ENCODE results near the gene CYB5R3.
"Not testable (repeated sequence)": the region's sequence is repeated elsewhere in the genome, so short reads cannot be mapped to it uniquely, and the experiment has no call there.

CYB5R3 gene

GRCh38 chr22:42677936-42678335 lies 28.7 kb upstream of the CYB5R3 start:
- not testable (repeated sequence) for DNase-seq

DNA sequence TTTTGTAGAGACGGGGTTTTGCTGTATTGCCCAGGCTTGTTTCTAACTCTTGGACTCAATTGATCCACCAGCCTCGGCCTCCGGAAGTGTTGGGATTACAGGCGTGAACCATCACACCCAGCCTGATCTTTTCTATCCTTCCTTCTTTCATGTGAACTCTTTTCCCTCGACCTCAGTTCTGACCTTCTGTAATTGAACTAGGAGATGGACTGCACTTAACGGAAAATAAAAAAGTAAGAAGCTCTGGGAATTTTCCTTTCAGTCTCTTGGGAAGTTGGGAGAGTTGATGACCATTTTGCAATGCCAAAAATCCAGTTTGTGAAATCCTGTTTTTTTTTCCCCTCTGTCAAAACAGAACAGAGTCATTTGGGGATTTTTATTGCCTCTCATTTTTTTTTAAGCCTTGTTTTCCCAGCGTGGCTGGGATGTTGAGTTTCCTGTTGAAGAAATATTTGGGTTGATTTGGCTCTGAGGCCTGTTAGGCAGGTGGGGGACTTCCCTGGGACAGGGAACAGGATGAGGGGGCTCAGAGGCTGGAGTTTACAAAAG lies 26.9 kb upstream of the CYB5R3 start:
- DNase-seq, result no peak

DNA sequence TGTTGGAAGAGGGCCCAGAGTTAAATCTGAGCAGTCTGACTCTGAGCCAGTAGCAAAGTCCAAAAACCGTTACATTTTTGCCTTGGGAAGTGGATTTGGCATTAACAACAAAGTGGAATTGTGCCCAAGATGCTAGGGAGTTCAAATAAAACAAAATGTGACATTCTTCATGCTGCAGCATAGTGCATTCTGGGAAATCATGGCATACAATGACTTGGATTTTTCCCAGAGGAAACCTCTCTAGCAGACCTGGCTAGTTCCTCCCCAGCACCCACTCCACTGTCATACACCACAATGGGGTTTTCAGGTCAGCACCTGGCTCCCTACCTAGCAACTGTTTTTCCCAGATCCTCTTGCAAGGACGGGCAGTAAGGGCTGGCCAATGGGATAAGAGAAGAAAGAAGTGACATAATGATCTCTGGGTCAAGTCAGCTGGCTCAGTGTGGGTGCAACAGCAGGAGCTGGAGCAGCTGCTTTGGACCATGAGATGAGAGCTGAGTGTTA lies 24.8 kb upstream of the CYB5R3 start:
- DNase-seq, result no peak

GRCh38 chr22:42673071-42673470 lies 23.9 kb upstream of the CYB5R3 start:
- not testable (repeated sequence) for DNase-seq

GRCh38 chr22:42670921-42671709 lies 21.9 kb upstream of the CYB5R3 start:
- DNase-seq, result no peak

- no peak for DNase-seq
Measured at GRCh38 chr22:42670046-42670445, 20.9 kb upstream of the CYB5R3 start.

- not testable (repeated sequence) for DNase-seq
Measured at GRCh38 chr22:42666393-42666792, 17.2 kb upstream of the CYB5R3 start.

- no peak for DNase-seq
Measured at GRCh38 chr22:42664976-42665831, 16.0 kb upstream of the CYB5R3 start.

GRCh38 chr22:42661985-42662831 lies 13.0 kb upstream of the CYB5R3 start:
- DNase-seq, result peak; percentile 89

DNA sequence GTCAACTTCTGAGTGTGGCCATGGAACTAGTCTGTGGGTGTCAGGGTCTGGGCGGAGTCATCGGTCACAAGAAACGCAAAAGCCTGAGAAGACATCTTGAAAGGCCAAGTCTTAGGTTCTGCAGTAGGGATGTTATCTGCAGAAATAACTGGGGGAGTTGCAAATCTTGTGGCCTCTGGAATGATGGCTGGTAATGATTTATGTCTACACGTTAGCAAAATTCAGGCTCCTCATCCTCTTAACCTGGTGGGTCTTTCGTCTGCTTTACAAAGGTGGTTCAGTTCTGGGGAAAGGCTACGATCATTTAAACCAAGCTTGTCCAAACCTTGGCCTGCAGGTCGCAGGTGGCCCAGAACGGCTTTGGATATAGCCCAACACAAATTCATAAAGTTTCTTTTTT lies 7.4 kb upstream of the CYB5R3 start:
- DNase-seq, result no peak

DNA sequence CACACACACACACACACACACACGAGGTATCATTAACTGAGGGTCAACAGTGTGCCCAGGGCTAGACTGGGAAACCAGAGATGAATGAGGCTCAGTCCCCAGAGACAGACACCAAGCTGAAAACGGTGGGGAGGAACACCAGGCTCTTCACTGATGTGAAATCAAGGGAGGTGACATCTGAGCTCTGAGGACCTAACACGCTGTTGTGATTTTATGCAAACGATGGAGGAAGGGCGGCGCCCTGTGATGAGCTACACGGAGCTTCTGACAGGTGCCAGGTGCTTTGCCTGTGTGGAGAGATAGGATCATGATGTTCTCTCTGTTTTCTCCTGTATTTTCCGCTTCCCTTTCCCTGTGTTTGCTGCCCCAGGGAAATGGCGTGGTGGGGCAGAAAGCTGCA lies 6.5 kb upstream of the CYB5R3 start:
- DNase-seq, result no peak

- DNase-seq, result no peak
Measured at GRCh38 chr22:42654436-42655073, 5.4 kb upstream of the CYB5R3 start.

GRCh38 chr22:42653999-42654398 lies 4.8 kb upstream of the CYB5R3 start:
- no peak for DNase-seq

DNA sequence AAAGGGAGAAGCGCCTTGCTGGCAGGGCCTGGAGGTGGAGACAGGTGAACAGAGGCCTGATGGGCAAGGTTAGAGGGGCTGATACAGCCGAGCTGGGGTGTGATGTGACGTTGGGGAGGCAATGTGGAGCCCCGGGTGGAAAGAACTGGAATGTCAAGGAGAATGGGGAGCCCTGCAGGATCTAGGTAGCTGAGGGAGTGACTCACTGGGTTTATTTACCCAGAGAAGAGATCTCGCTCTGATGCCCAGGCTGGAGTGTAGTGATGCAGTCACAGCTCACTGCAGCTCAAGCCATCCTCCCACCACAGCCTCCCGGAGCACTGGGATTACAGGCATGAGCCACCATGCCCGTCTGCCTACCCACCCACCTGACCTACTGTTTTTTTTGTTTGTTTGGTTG lies 1.9 kb upstream of the CYB5R3 start:
- DNase-seq, result no peak

DNA sequence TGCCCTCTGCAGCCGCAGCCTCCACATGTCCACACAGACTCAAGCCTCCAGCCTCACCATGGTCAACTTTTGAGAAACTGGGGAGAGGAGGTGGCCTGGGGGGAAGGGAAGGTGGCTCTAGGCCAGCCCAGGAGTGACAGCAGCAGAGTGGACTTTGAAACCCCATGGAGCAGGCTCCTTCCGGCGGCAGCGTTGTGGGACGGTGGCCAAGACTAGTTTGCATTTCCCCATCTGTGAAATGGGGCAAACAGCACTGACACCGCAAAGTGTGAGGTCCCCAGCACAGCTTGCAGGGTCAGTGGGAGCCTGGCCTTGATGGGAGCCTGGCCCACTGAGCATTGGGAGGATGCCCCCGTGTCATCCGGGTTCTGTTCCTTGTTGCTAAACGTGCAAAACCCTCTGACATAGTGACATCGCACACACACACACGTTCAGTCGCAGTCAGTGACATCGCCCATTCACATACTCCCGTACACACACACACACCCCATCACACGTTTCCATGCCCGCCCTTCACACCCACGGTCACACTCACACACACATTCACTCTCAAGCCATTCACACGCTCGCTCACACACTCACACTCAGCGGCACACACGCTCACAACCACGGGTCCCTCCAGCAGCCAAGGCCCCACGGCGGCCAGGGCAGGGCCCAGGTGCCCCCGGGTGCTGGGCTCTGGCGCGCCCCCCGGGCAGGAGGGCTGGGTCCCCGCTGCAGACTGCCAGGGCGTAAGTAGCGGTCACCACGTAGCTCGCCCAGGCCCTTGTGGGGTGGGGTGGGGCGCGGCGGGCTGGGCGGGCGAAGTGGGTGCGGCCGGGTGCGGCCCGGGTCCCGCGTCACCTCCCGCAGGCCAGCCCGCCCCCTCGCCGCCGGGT lies 585 bp downstream of the CYB5R3 start:
- DNase-seq, result peak; percentile 53

GRCh38 chr22:42648017-42648367 lies 1.2 kb downstream of the CYB5R3 start:
- DNase-seq, result no peak

DNA sequence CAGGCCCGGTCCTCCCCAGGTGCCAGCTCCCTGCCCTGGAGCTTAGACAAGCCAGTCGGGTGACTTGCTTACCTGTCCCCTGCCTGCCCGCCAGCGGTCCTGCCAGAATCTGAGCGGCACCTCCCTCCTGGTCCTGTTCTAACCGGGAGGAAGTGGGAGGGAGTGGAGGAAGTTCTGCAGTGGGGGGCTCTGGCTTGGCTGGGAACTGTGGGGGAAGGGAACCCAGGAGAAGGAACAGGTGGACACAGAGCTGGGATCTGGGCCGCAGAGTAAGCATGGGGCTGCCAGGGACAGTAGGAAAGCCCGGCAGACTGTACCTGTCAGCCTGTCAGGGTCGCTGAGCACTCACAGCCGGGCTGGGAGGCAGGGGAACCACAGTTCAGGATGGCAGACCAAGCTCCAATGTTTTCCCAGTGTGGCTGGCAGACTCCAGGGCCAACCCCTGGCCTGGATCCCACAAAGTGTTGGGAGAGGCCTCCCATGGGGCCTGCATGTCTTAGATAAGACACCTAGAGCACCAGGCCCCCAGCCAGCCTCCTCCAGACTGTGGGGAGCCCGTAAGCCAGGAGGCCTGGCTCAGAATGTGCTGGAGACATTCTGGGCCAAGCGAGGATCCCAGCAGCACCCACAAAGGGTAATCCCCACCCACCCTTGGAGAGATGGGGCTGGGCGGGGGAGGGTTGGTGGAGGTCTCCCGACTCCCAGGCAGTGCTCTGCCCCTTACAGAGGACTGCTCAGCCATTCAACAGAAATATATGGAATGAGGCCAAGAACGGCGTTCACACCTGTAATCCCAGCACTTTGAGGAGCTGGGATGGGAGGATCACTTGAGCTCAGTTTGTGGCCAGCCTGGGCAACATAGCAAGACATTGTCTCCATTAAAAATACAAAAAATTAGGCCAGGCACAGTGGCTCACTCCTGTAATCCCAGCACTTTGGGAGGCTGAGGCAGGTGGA lies 2.3 kb downstream of the CYB5R3 start:
- no peak for DNase-seq

GRCh38 chr22:42645938-42646568 lies 3.1 kb downstream of the CYB5R3 start:
- no peak for DNase-seq

- peak; percentile 50 for DNase-seq
Measured at GRCh38 chr22:42645341-42645937, 3.8 kb downstream of the CYB5R3 start.
